HL-60 (cell line): ENCODE results near the gene SYT7.

Experiments
- DNase-seq, 2 experiments: peaks; one replicate each; pipeline ENCODE4 v3.0.0-alpha.2; 2010 to 2020; ENCODE audit warnings: low read depth in 1 of 2, low spot score in 1 of 2
- H3K27ac ChIP-seq: fragments of 250-450 bp; sonication (Bioruptor Pico); replicated peaks from 2 replicates; pipeline ENCODE4 v1.5.1; 2020; ENCODE audit warnings: mild to moderate bottlenecking, moderate library complexity
- H3K27me3 ChIP-seq: fragments of 250-450 bp; sonication (Bioruptor Pico); 2 replicates; pipeline ENCODE4 v1.5.1; 2021; ENCODE audit warnings: mild to moderate bottlenecking, moderate library complexity; ENCODE audit not compliant: insufficient read depth, poor library complexity, severe bottlenecking
- H3K4me3 ChIP-seq: replicated peaks from 2 replicates; pipeline ENCODE4 v1.5.1; 2011; ENCODE audit warnings: mild to moderate bottlenecking, control low read depth, low read length; ENCODE audit not compliant: insufficient read depth
- GABPA ChIP-seq: IDR thresholded peaks from 2 replicates; pipeline ENCODE4 v1.6.1; 2012; ENCODE audit warnings: low read depth
- POLR2AphosphoS5 ChIP-seq: IDR thresholded peaks from 2 replicates; pipeline ENCODE4 v1.6.1; 2012; ENCODE audit warnings: low read depth
- SPI1 ChIP-seq: IDR thresholded peaks from 2 replicates; pipeline ENCODE4 v1.6.1; 2012; ENCODE audit warnings: low read depth, mild to moderate bottlenecking, borderline replicate concordance
- TF ChIP-seq, protein P1 (sequence below): IDR thresholded peaks from 2 replicates; pipeline ENCODE4 v1.6.1; 2012; ENCODE audit warnings: low read depth; ENCODE audit not compliant: insufficient replicate concordance
- TF ChIP-seq, protein P2 (sequence below): IDR thresholded peaks from one replicate; pipeline ENCODE4 v1.5.1; 2011; ENCODE audit warnings: low read length, control low read depth, inconsistent platforms; ENCODE audit not compliant: insufficient read depth

Gene SYT7

GRCh38 chr11:61474013-61474643 lies 106.7 kb downstream of the SYT7 start:
- Histone ChIP-seq H3K4me3 (no peak overlapping the region), H3K27ac (no peak overlapping the region), H3K27me3 (no peaks in the 10 kb centered on the region)
- no peak for DNase-seq
- TF ChIP-seq GABPA (no peak), POLR2AphosphoS5 (no peak), SPI1 (no peak)
- TF ChIP-seq, protein P1, sequence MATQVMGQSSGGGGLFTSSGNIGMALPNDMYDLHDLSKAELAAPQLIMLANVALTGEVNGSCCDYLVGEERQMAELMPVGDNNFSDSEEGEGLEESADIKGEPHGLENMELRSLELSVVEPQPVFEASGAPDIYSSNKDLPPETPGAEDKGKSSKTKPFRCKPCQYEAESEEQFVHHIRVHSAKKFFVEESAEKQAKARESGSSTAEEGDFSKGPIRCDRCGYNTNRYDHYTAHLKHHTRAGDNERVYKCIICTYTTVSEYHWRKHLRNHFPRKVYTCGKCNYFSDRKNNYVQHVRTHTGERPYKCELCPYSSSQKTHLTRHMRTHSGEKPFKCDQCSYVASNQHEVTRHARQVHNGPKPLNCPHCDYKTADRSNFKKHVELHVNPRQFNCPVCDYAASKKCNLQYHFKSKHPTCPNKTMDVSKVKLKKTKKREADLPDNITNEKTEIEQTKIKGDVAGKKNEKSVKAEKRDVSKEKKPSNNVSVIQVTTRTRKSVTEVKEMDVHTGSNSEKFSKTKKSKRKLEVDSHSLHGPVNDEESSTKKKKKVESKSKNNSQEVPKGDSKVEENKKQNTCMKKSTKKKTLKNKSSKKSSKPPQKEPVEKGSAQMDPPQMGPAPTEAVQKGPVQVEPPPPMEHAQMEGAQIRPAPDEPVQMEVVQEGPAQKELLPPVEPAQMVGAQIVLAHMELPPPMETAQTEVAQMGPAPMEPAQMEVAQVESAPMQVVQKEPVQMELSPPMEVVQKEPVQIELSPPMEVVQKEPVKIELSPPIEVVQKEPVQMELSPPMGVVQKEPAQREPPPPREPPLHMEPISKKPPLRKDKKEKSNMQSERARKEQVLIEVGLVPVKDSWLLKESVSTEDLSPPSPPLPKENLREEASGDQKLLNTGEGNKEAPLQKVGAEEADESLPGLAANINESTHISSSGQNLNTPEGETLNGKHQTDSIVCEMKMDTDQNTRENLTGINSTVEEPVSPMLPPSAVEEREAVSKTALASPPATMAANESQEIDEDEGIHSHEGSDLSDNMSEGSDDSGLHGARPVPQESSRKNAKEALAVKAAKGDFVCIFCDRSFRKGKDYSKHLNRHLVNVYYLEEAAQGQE: no peak
- TF ChIP-seq, protein P2, sequence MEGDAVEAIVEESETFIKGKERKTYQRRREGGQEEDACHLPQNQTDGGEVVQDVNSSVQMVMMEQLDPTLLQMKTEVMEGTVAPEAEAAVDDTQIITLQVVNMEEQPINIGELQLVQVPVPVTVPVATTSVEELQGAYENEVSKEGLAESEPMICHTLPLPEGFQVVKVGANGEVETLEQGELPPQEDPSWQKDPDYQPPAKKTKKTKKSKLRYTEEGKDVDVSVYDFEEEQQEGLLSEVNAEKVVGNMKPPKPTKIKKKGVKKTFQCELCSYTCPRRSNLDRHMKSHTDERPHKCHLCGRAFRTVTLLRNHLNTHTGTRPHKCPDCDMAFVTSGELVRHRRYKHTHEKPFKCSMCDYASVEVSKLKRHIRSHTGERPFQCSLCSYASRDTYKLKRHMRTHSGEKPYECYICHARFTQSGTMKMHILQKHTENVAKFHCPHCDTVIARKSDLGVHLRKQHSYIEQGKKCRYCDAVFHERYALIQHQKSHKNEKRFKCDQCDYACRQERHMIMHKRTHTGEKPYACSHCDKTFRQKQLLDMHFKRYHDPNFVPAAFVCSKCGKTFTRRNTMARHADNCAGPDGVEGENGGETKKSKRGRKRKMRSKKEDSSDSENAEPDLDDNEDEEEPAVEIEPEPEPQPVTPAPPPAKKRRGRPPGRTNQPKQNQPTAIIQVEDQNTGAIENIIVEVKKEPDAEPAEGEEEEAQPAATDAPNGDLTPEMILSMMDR: no peak

GRCh38 chr11:61473370-61474012 lies 107.4 kb downstream of the SYT7 start:
- H3K4me3 ChIP-seq: no peak overlapping the region
- no peaks in the 10 kb centered on the region for H3K27me3 ChIP-seq
- no peak for DNase-seq
- no peak overlapping the region for H3K27ac ChIP-seq
- TF ChIP-seq SPI1: no peak
- no peak for TF ChIP-seq GABPA
- TF ChIP-seq, protein P1: no peak
- TF ChIP-seq, protein P2: no peak
- TF ChIP-seq POLR2AphosphoS5: no peak

- Histone ChIP-seq H3K27ac (no peak overlapping the region), H3K27me3 (no peaks in the 10 kb centered on the region), H3K4me3 (no peak overlapping the region)
- TF ChIP-seq, protein P2: no peak
- TF ChIP-seq POLR2AphosphoS5 (no peak), GABPA (no peak), SPI1 (no peak)
- TF ChIP-seq, protein P1: no peak
- no peak for DNase-seq
Observed at GRCh38 chr11:61472868-61473267, 108.0 kb downstream of the SYT7 start.
